A549 (cell line): ENCODE data around the gene MTG1. TPM values are rescaled to one million over a fixed set of nuclear protein-coding genes. Genes with fewer than 3 reads are reported as not detected.

Experiments used
- ATAC-seq, 2 experiments: fragments of 200-7000 bp in 1 of 2; fragments of >200 bp in 1 of 2; cut with Nextera tagmentation in 1 of 2; cut with Tn5 transposase in 1 of 2; 3 replicates each; pipeline versions ENCODE4 v1.8.0 to v1.9.1; 2018 to 2020; ENCODE audit warnings: mild to moderate bottlenecking in 1 of 2, moderate library complexity in 1 of 2
- CTCF ChIA-PET: fragments of 300-600 bp; sonication (Branson Sonifier 250); formaldehyde crosslinking; extraction: SDS; loops from one replicate; lab custom pipeline; 2021; ENCODE audit warnings: antibody characterized with exemption, inconsistent platforms; lab: Yijun Ruan, JAX
- POLR2A ChIA-PET: fragments of 350-600 bp; formaldehyde crosslinking; extraction: SDS; loops from one replicate; lab custom pipeline; 2021; ENCODE audit warnings: antibody characterized with exemption, inconsistent platforms; lab: Yijun Ruan, JAX
- DNase-seq, 2 experiments: peaks; one replicate each; pipeline versions ENCODE4 v3.0.0 to v3.0.0-alpha.2; 2011 to 2016; ENCODE audit warnings: low read depth in 1 of 2, low spot score in 1 of 2
- FAIRE-seq: peaks from 2 replicates; lab custom pipeline; 2011; peaks lifted over from hg19 to GRCh38; lab: Jason Lieb, UNC
- H3K27ac ChIP-seq, 2 experiments: fragments of >200 bp; sonication (Bioruptor Twin); formaldehyde crosslinking; 3 replicates each; pipeline ENCODE4 v1.5.1; 2016 to 2017
- H3K4me1 ChIP-seq: fragments of >200 bp; sonication (Bioruptor Twin); formaldehyde crosslinking; 3 replicates; pipeline ENCODE4 v1.6.1; 2016
- H3K4me2 ChIP-seq: fragments of >200 bp; sonication (Bioruptor Twin); formaldehyde crosslinking; 3 replicates; pipeline ENCODE4 v1.6.1; 2016
- H3K4me3 ChIP-seq: fragments of >200 bp; sonication (Bioruptor Twin); formaldehyde crosslinking; 3 replicates; pipeline ENCODE4 v1.5.1; 2016
- H3K9me3 ChIP-seq: fragments of >200 bp; sonication (Bioruptor Twin); formaldehyde crosslinking; 3 replicates; pipeline ENCODE4 v1.6.1; 2016
- BHLHE40 ChIP-seq: IDR thresholded peaks from 2 replicates; pipeline ENCODE4 v1.6.1; 2012; ENCODE audit warnings: low read depth, low read length, inconsistent platforms
- CBX2 ChIP-seq: fragments of 200-600 bp; sonication (generic); IDR thresholded peaks from 2 replicates; pipeline ENCODE4 v1.6.1; 2016; ENCODE audit warnings: low read depth, mild to moderate bottlenecking, borderline replicate concordance
- CEBPB ChIP-seq, 2 experiments: fragments of >200 bp in 1 of 2; sonication (Bioruptor Twin) in 1 of 2; formaldehyde crosslinking in 1 of 2; IDR thresholded peaks; 2 replicates each; pipeline ENCODE4 v1.6.1; 2012 to 2016
- CHD2 ChIP-seq: fragments of 150-350 bp; IDR thresholded peaks from 2 replicates; pipeline ENCODE4 v1.6.1; 2014; ENCODE audit warnings: low read length; ENCODE audit not compliant: partially characterized antibody
- EHF ChIP-seq: fragments of 250-450 bp; sonication (Bioruptor Pico); IDR thresholded peaks from 2 replicates; pipeline ENCODE4 v1.5.0; 2020; ENCODE audit warnings: mild to moderate bottlenecking
- EHMT2 ChIP-seq: fragments of 200-600 bp; sonication (generic); IDR thresholded peaks from 2 replicates; pipeline ENCODE4 v1.6.1; 2016; ENCODE audit warnings: antibody characterized with exemption, low read depth, mild to moderate bottlenecking, moderate library complexity
- ELK1 ChIP-seq: fragments of 150-350 bp; IDR thresholded peaks from 2 replicates; pipeline ENCODE4 v1.6.1; 2014; ENCODE audit warnings: low read depth, mild to moderate bottlenecking, low read length
- EP300 ChIP-seq, 2 experiments: fragments of >200 bp; sonication (Bioruptor Twin); formaldehyde crosslinking; IDR thresholded peaks; 2 replicates in 1 of 2; 3 replicates in 1 of 2; pipeline ENCODE4 v1.6.1; 2016 to 2017
- ESRRA ChIP-seq: fragments of 150-350 bp; IDR thresholded peaks from 2 replicates; pipeline ENCODE4 v1.6.1; 2014; ENCODE audit warnings: mild to moderate bottlenecking, low read length, borderline replicate concordance
- FOSL2 ChIP-seq, 2 experiments: fragments of 450-650 bp in 1 of 2; fragments of >200 bp in 1 of 2; sonication (Bioruptor Twin) in 1 of 2; formaldehyde crosslinking; IDR thresholded peaks; 2 replicates each; pipeline versions ENCODE4 v1.5.0 to v1.6.1; 2016 to 2020; ENCODE audit warnings: mild to moderate bottlenecking in 1 of 2, moderate library complexity in 1 of 2
- FOXS1 ChIP-seq: fragments of 250-450 bp; sonication (Bioruptor Pico); IDR thresholded peaks from 2 replicates; pipeline ENCODE4 v1.5.0; 2020; ENCODE audit warnings: mild to moderate bottlenecking, moderate library complexity
- GATA3 ChIP-seq: IDR thresholded peaks from 2 replicates; pipeline ENCODE4 v1.6.1; 2012; ENCODE audit warnings: borderline replicate concordance
- HEYL ChIP-seq: fragments of 250-450 bp; sonication (Bioruptor Pico); IDR thresholded peaks from 2 replicates; pipeline ENCODE4 v1.8.0; 2021; ENCODE audit warnings: mild to moderate bottlenecking, moderate library complexity
- HOXA7 ChIP-seq: fragments of 250-450 bp; sonication (Bioruptor Pico); IDR thresholded peaks from 2 replicates; pipeline ENCODE4 v1.5.0; 2020; ENCODE audit warnings: mild to moderate bottlenecking, moderate library complexity
- HOXB5 ChIP-seq: fragments of 250-450 bp; sonication (Bioruptor Pico); IDR thresholded peaks from 2 replicates; pipeline ENCODE4 v1.5.0; 2020; ENCODE audit warnings: mild to moderate bottlenecking, moderate library complexity
- NR3C1 ChIP-seq: fragments of >200 bp; sonication (Bioruptor Twin); formaldehyde crosslinking; IDR thresholded peaks from 3 replicates; pipeline ENCODE4 v1.6.1; 2017
- PHF8 ChIP-seq: fragments of 200-600 bp; sonication (generic); IDR thresholded peaks from 2 replicates; pipeline ENCODE4 v1.6.1; 2016; ENCODE audit warnings: low read depth, mild to moderate bottlenecking, antibody characterized with exemption, moderate library complexity, borderline replicate concordance
- POLR2A ChIP-seq: IDR thresholded peaks from 2 replicates; pipeline ENCODE4 v1.6.1; 2012; ENCODE audit warnings: mild to moderate bottlenecking, low read length
- RCOR1 ChIP-seq: fragments of 150-350 bp; IDR thresholded peaks from 2 replicates; pipeline ENCODE4 v1.6.1; 2014; ENCODE audit warnings: antibody characterized with exemption, low read length, low read depth
- RFX5 ChIP-seq: fragments of 450-650 bp; IDR thresholded peaks from 2 replicates; pipeline ENCODE4 v1.7.1; 2014; ENCODE audit warnings: antibody characterized with exemption, mild to moderate bottlenecking, moderate library complexity
- SMC3 ChIP-seq: fragments of >200 bp; sonication (Bioruptor Twin); formaldehyde crosslinking; IDR thresholded peaks from 3 replicates; pipeline ENCODE4 v1.6.1; 2018; ENCODE audit warnings: inconsistent platforms
- SREBF2 ChIP-seq: fragments of 450-650 bp; IDR thresholded peaks from 2 replicates; pipeline ENCODE4 v1.6.1; 2014; ENCODE audit warnings: mild to moderate bottlenecking, moderate library complexity
- TP53 ChIP-seq: fragments of 250-450 bp; sonication (Bioruptor Pico); IDR thresholded peaks from 2 replicates; pipeline ENCODE4 v1.5.0; 2021; ENCODE audit warnings: mild to moderate bottlenecking, moderate library complexity
- USF2 ChIP-seq: fragments of 450-650 bp; IDR thresholded peaks from 2 replicates; pipeline ENCODE4 v1.6.1; 2014; ENCODE audit warnings: antibody characterized with exemption
- ZC3H11A ChIP-seq: fragments of 450-650 bp; IDR thresholded peaks from 2 replicates; pipeline ENCODE4 v1.6.1; 2014; ENCODE audit warnings: antibody characterized with exemption, mild to moderate bottlenecking
- ZFP36 ChIP-seq: fragments of 450-650 bp; IDR thresholded peaks from 2 replicates; pipeline ENCODE4 v1.6.1; 2014; ENCODE audit warnings: borderline replicate concordance; ENCODE audit not compliant: partially characterized antibody
- ZNF302 ChIP-seq: fragments of 250-450 bp; sonication (Bioruptor Pico); IDR thresholded peaks from 2 replicates; pipeline ENCODE4 v1.9.0; 2021; ENCODE audit warnings: inconsistent platforms, mild to moderate bottlenecking, moderate library complexity
- WGBS: methylation state at CpG from one replicate; pipeline ENCODE4 v1.1.6; 2017; ENCODE audit errors: missing lambda C conversion rate; 5-methylcytosine and 5-hydroxymethylcytosine counted together
- polyA plus RNA-seq, 4 experiments: library from polyadenylated mRNA; depleted of rRNA in 3 of 4; stranded (reverse); fragments of >200 nt; fragmentation: RNase III in 1 of 4; extraction: RNeasy Plus Mini Kit Qiagen cat#74134 plus additional on column Dnase treatment in 1 of 4; gene quantifications; 2 replicates in 3 of 4; 3 replicates in 1 of 4; pipeline ENCODE4 v1.2.3, GENCODE V29; 2011 to 2017
- TF ChIP-seq, protein P1 (sequence below): fragments of >200 bp; sonication (Bioruptor Twin); formaldehyde crosslinking; IDR thresholded peaks from 2 replicates; pipeline ENCODE4 v1.6.1; 2016
- TF ChIP-seq, protein P2 (sequence below): fragments of 250-450 bp; sonication (Bioruptor Pico); IDR thresholded peaks from 2 replicates; pipeline ENCODE4 v1.5.0; 2021; ENCODE audit warnings: mild to moderate bottlenecking, moderate library complexity, borderline replicate concordance
- TF ChIP-seq, protein P3 (sequence below): IDR thresholded peaks from 2 replicates; pipeline ENCODE4 v1.6.1; 2012; ENCODE audit warnings: low read depth, borderline replicate concordance

MTG1 gene
- polyA plus RNA-seq, 2 of the 4 experiments (the other 2 are of a cell fraction): 60.3 to 67.2 TPM

- Histone ChIP-seq H3K9me3 (no peaks in the 10 kb centered on the region), H3K4me3 (no peak overlapping the region), H3K27ac (no peak overlapping the region), H3K4me2 (no peak overlapping the region), H3K4me1 (peaks cover 7% of the 10 kb centered on the region; the same call in 2 of the 3 replicates)
- no peak for FAIRE-seq
- ChIA-PET POLR2A (no interaction called here), CTCF (interaction anchor here (2.9 to 3.8 kb wide), 2 partner anchors 18 to 90 kb away, joined by 10 to 23 read pairs; no protein-coding TSS in a partner anchor)
- no peak for DNase-seq
- no peak for TF ChIP-seq POLR2A
- TF ChIP-seq, protein P1, sequence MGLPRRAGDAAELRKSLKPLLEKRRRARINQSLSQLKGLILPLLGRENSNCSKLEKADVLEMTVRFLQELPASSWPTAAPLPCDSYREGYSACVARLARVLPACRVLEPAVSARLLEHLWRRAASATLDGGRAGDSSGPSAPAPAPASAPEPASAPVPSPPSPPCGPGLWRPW: no peak
- no peak for TF ChIP-seq BHLHE40
- TF ChIP-seq FOXS1 (CRISPR knock-in tag): no peak
- no peak for TF ChIP-seq PHF8
- TF ChIP-seq HOXB5 (CRISPR knock-in tag): no peak
- no peak for TF ChIP-seq ESRRA
- TF ChIP-seq ELK1: no peak
- no peak for TF ChIP-seq CEBPB (IDR thresholded peaks at IDR 0.05)
- TF ChIP-seq EHMT2: no peak
- TF ChIP-seq CBX2: no peak
- no peak for TF ChIP-seq NR3C1
- no peak for TF ChIP-seq FOSL2 (IDR thresholded peaks at IDR 0.05)
- no peak for TF ChIP-seq FOSL2 (CRISPR knock-in tag; IDR thresholded peaks at IDR 0.05)
- 89% methylated on average over 34 of the region's 34 CpGs for WGBS
- ATAC-seq: no peak
Measured at GRCh38 chr10:133419211-133419950, 25.4 kb downstream of the MTG1 start.

DNA sequence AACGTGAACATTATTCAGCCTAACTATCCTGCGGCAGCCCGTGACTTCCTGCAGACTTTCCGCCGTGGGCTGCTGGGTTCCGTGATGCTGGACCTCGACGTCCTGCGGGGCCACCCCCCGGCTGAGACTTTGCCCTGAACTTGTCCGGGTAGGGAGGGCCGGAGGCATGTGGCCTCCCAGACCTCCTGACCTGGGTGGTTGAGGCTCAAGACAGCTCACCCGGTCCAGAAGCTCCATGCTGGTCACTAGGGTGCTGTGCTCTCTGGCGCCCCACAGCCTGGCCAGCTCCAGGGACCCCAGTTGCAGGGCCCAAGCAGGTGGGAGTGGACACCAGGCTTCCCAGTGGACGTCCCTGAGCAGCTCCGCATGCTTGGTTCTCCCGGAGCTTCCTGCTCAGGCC, 26.1 kb downstream of the MTG1 start:
- Histone ChIP-seq H3K4me3 (no peak overlapping the region), H3K9me3 (no peaks in the 10 kb centered on the region), H3K4me2 (no peak overlapping the region), H3K4me1 (peaks cover 7% of the 10 kb centered on the region; the same call in 2 of the 3 replicates), H3K27ac (no peak overlapping the region)
- ChIA-PET POLR2A (no interaction called here), CTCF (interaction anchor here (1.0 to 3.8 kb wide), 4 partner anchors 8 to 100 kb away, joined by 4 to 23 read pairs (median 8); no protein-coding TSS in a partner anchor)
- FAIRE-seq: no peak
- WGBS: 92% methylated on average over 15 of the region's 17 CpGs
- TF ChIP-seq SMC3 (no peak), PHF8 (no peak), EHF (CRISPR knock-in tag) (no peak), ZFP36 (no peak), ZC3H11A (no peak)
- TF ChIP-seq, protein P2, sequence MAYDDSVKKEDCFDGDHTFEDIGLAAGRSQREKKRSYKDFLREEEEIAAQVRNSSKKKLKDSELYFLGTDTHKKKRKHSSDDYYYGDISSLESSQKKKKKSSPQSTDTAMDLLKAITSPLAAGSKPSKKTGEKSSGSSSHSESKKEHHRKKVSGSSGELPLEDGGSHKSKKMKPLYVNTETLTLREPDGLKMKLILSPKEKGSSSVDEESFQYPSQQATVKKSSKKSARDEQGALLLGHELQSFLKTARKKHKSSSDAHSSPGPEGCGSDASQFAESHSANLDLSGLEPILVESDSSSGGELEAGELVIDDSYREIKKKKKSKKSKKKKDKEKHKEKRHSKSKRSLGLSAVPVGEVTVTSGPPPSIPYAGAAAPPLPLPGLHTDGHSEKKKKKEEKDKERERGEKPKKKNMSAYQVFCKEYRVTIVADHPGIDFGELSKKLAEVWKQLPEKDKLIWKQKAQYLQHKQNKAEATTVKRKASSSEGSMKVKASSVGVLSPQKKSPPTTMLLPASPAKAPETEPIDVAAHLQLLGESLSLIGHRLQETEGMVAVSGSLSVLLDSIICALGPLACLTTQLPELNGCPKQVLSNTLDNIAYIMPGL (CRISPR knock-in tag): no peak
- DNase-seq: no peak
- ATAC-seq: no peak

DNA sequence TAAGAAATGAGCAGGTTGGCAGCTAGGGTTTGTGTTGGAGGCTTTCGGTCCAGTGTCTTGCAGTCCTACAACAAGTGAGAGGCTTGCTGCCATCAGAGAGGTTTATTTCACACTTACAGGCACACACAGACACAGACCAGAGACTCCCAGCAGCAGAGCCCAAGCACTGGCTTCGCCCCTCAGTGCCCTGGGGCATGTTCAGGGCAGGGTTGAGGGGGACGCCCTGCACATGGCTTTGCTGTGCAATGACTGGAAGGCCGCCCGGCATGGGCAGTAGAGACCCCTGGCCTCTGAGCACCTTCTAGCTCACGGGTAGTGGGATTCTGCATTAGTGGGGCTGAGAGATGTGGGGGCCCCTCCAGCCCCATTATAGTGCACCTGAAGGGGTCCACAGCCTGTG, 26.6 kb downstream of the MTG1 start:
- ATAC-seq: no peak
- no peak overlapping the region for H3K27ac ChIP-seq
- 78% methylated on average over 6 of the region's 6 CpGs for WGBS
- no peak overlapping the region for H3K4me3 ChIP-seq
- H3K4me1 ChIP-seq: peaks cover 7% of the 10 kb centered on the region; the same call in 2 of the 3 replicates
- no peaks in the 10 kb centered on the region for H3K9me3 ChIP-seq
- CTCF ChIA-PET: interaction anchor here (1.0 to 3.8 kb wide), 4 partner anchors 9 to 100 kb away, joined by 4 to 23 read pairs (median 8); no protein-coding TSS in a partner anchor
- POLR2A ChIA-PET: no interaction called here
- H3K4me2 ChIP-seq: no peak overlapping the region
- DNase-seq: no peak
- TF ChIP-seq GATA3 (no peak), HOXA7 (CRISPR knock-in tag) (no peak), CHD2 (no peak), RCOR1 (no peak), EP300 (IDR thresholded peaks at IDR 0.05) (no peak), CBX2 (no peak), USF2 (no peak), CEBPB (IDR thresholded peaks at IDR 0.05) (no peak), RFX5 (no peak), HEYL (no peak), TP53 (CRISPR knock-in tag) (no peak), ZFP36 (no peak), SREBF2 (no peak), ZNF302 (CRISPR knock-in tag) (no peak)
- TF ChIP-seq, protein P3, sequence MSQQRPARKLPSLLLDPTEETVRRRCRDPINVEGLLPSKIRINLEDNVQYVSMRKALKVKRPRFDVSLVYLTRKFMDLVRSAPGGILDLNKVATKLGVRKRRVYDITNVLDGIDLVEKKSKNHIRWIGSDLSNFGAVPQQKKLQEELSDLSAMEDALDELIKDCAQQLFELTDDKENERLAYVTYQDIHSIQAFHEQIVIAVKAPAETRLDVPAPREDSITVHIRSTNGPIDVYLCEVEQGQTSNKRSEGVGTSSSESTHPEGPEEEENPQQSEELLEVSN: no peak
- FAIRE-seq: no peak
